Ureter (tissue), 1 donor: ENCODE measurements around the gene TRPT1. TPM values are rescaled to one million over a fixed set of nuclear protein-coding genes. Genes with fewer than 3 reads are reported as not detected.

Source experiments
- DNase-seq: peaks from one replicate; pipeline ENCODE4 v3.0.0-alpha.2; 2020; ENCODE audit warnings: low spot score
- total RNA-seq: library from RNA; stranded (reverse); gene quantifications from one replicate; pipeline ENCODE4 v1.2.4, GENCODE V29; 2023
- donor health status: DM: yes; HTN: yes; CAD: no.

TRPT1 gene
- total RNA-seq, 1 donor from 2014 or later = 49.4 TPM

GRCh38 chr11:64208796-64209562 lies 17.0 kb downstream of the TRPT1 start:
- no peak for DNase-seq

GRCh38 chr11:64208086-64208795 lies 17.7 kb downstream of the TRPT1 start:
- no peak for DNase-seq

GRCh38 chr11:64207256-64208085 lies 18.5 kb downstream of the TRPT1 start:
- no peak for DNase-seq

- DNase-seq = no peak
These were observed 19.3 kb downstream of the TRPT1 start, which contains the start of gene FERMT3 for GRCh38 chr11:64206457-64207255. FERMT3 (plus strand) TSS chr11:64206721; CDS start chr11:64207365, 644 bp downstream.

GRCh38 chr11:64204464-64204989 lies 21.5 kb downstream of the TRPT1 start:
- DNase-seq = peak; percentile 89

GRCh38 chr11:64204080-64204440 lies 21.9 kb downstream of the TRPT1 start:
- no peak for DNase-seq

- DNase-seq = no peak
These were observed 22.4 kb downstream of the TRPT1 start for GRCh38 chr11:64203421-64204079.

- no peak for DNase-seq
These were observed 23.0 kb downstream of the TRPT1 start for GRCh38 chr11:64202992-64203391.

GRCh38 chr11:64201543-64201942 lies 24.4 kb downstream of the TRPT1 start:
- no peak for DNase-seq

- no peak for DNase-seq
These were observed 27.5 kb downstream of the TRPT1 start for GRCh38 chr11:64198511-64198910.

GRCh38 chr11:64196626-64197025 lies 29.4 kb downstream of the TRPT1 start:
- no peak for DNase-seq

- no peak for DNase-seq
These were observed 33.6 kb downstream of the TRPT1 start for GRCh38 chr11:64192434-64192833.

GRCh38 chr11:64186492-64187165 lies 39.4 kb downstream of the TRPT1 start:
- DNase-seq = no peak

- peak; percentile 100 for DNase-seq
These were observed 40.1 kb downstream of the TRPT1 start, which contains the start of gene STIP1 for GRCh38 chr11:64185693-64186491. STIP1 (plus strand) TSS chr11:64186171; CDS start chr11:64186262, 91 bp downstream.

- DNase-seq = peak; percentile 89
These were observed 40.8 kb downstream of the TRPT1 start for GRCh38 chr11:64185175-64185692.

- DNase-seq = no peak
These were observed 42.1 kb downstream of the TRPT1 start for GRCh38 chr11:64183890-64184289.

- DNase-seq = peak; percentile 95
These were observed 44.2 kb downstream of the TRPT1 start for GRCh38 chr11:64181506-64182411.

- DNase-seq = peak; percentile 41
These were observed 45.1 kb downstream of the TRPT1 start for GRCh38 chr11:64180891-64181290.
